A673 (cell line): Measurements from ENCODE around the gene CALML4. TPM values are rescaled to one million over a fixed set of nuclear protein-coding genes. Genes with fewer than 3 reads are reported as not detected.

Source experiments
- BruUV-seq: library from RNA; stranded (reverse); fragments of 400-500 nt; replicated peaks from 2 replicates; lab custom pipeline; 2021; lab: Mats Ljungman, UMichigan
- CTCF ChIA-PET: fragments of 300-600 bp; sonication (Branson Sonifier 250); formaldehyde crosslinking; loops from one replicate; lab custom pipeline; 2022; ENCODE audit warnings: antibody characterized with exemption; lab: Charles Lee
- POLR2A ChIA-PET: fragments of 300-600 bp; sonication (Branson Sonifier 250); formaldehyde crosslinking; loops from one replicate; lab custom pipeline; 2022; ENCODE audit warnings: antibody characterized with exemption; ENCODE audit not compliant: low non-redundant PET; lab: Charles Lee
- DNase-seq: peaks from one replicate; pipeline ENCODE4 v3.0.0-alpha.2; 2015; ENCODE audit warnings: low spot score
- H3K27ac ChIP-seq: fragments of 200-600 bp; sonication (generic); 2 replicates; pipeline ENCODE4 v1.5.1; 2016; ENCODE audit warnings: mixed run types, low read depth, mild to moderate bottlenecking, mixed read lengths, antibody characterized with exemption, low read length; ENCODE audit not compliant: poor library complexity, severe bottlenecking
- H3K27me3 ChIP-seq: fragments of 200-600 bp; sonication (generic); replicated peaks from 2 replicates; pipeline ENCODE4 v1.6.1; 2017; ENCODE audit warnings: mixed run types, low read depth, mild to moderate bottlenecking, mixed read lengths, antibody characterized with exemption, low read length; ENCODE audit not compliant: insufficient read depth, poor library complexity
- H3K36me3 ChIP-seq: fragments of 200-600 bp; sonication (generic); 2 replicates; pipeline ENCODE4 v1.6.1; 2016; ENCODE audit warnings: mixed run types, mild to moderate bottlenecking, mixed read lengths, antibody characterized with exemption, low read length; ENCODE audit not compliant: insufficient read depth, poor library complexity, severe bottlenecking
- H3K4me1 ChIP-seq: fragments of 200-600 bp; sonication (generic); 2 replicates; pipeline ENCODE4 v1.6.1; 2017; ENCODE audit warnings: mixed run types, mild to moderate bottlenecking, mixed read lengths, antibody characterized with exemption, low read length; ENCODE audit not compliant: insufficient read depth, poor library complexity, severe bottlenecking
- H3K4me3 ChIP-seq: fragments of 200-600 bp; sonication (generic); 2 replicates; pipeline ENCODE4 v1.5.1; 2016; ENCODE audit warnings: low read depth, mixed run types, mild to moderate bottlenecking, mixed read lengths, low read length; ENCODE audit not compliant: poor library complexity, severe bottlenecking
- H3K9me3 ChIP-seq: fragments of 200-600 bp; sonication (generic); 2 replicates; pipeline ENCODE4 v1.6.1; 2016; ENCODE audit warnings: mixed run types, low read depth, mild to moderate bottlenecking, mixed read lengths, antibody characterized with exemption, low read length; ENCODE audit not compliant: poor library complexity, severe bottlenecking
- CTCF ChIP-seq: fragments of 300-800, 200-600 bp; sonication (generic); conservative IDR thresholded peaks from 2 replicates; pipeline ENCODE4 v1.5.1; 2017; ENCODE audit warnings: low read depth, mild to moderate bottlenecking, antibody characterized with exemption, low read length, moderate library complexity, mixed read lengths
- EZH2 ChIP-seq: fragments of 200-600 bp; sonication (generic); IDR thresholded peaks from 2 replicates; pipeline ENCODE4 v1.6.1; 2017; ENCODE audit warnings: borderline replicate concordance, low read depth, mild to moderate bottlenecking, mixed read lengths, antibody characterized with exemption, low read length; ENCODE audit not compliant: poor library complexity, severe bottlenecking
- intact Hi-C: fragments of 100-400 bp; cut with micrococcal nuclease; formaldehyde crosslinking; loops from one replicate; pipeline ENCODE4 v1.10.0; 2022; ENCODE audit not compliant: unreplicated experiment
- total RNA-seq: library from RNA; stranded (reverse); gene quantifications from 2 replicates; pipeline ENCODE4 v1.2.3, GENCODE V29; 2021

CALML4 gene
- total RNA-seq, 1 experiment from 2014 or later: 9.1 TPM

- Histone ChIP-seq H3K4me3 (no peak overlapping the region), H3K27ac (no peak overlapping the region), H3K27me3 (no peaks in the 10 kb centered on the region), H3K36me3 (no peaks in the 10 kb centered on the region), H3K4me1 (peaks cover 34% of the 10 kb centered on the region), H3K9me3 (no peaks in the 10 kb centered on the region)
- no TSS peak for BruUV-seq
- ChIA-PET CTCF (no interaction called here), POLR2A (no interaction called here)
- TF ChIP-seq CTCF: no peak
- no peak for TF ChIP-seq EZH2
- no peak for DNase-seq
- intact Hi-C loops: no loop called here
Measured at GRCh38 chr15:68201153-68201878, 3.8 kb downstream of the CALML4 start.

DNA sequence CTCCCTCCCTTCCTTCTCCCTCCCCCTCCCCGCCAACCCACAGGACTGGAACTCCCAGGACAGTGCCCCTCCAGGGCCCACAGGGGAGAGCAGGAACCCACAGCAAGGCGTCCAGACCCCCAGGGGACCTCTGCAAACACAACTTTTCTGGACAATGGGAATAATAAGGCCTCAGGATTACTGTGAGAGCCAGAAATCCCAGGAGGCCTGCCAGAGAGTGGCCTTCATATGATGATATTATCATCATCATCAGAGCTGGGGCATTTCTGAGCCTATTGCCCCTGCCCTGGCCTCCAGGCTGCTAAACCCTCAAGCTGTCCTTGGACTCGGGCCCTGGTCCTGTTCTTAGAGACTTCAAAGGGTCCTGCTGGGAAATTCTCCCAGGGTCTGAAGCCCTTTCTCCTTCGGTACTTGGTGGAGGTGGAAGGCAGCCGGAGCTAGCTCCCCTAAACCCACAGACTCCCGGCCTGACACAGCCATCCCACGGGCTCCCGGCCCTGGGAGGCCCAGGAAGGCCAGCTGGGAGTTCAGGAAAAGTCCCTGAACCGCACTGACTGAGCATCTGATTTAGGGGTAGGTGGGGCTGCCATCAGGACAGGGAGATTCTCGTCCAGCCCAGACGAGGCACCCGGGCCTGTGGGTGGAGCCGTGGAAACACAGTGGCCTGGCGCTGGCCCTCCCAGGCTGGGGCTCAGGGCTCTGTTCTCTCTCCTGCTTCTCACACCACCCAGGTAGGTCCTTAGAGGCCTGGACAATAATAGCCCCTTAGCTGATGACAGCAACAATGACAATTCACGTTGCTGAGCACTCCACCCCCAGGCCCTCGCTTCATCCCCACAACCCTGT is 4.9 kb downstream of the CALML4 start:
- no peak for DNase-seq
- no peaks in the 10 kb centered on the region for H3K36me3 ChIP-seq
- BruUV-seq: no TSS peak
- CTCF ChIA-PET: no interaction called here
- intact Hi-C loops: no loop called here
- H3K4me1 ChIP-seq: peaks cover 28% of the 10 kb centered on the region
- TF ChIP-seq CTCF: no peak
- no peak for TF ChIP-seq EZH2
- POLR2A ChIA-PET: no interaction called here
- no peak overlapping the region for H3K27ac ChIP-seq
- H3K4me3 ChIP-seq: no peak overlapping the region
- no peaks in the 10 kb centered on the region for H3K9me3 ChIP-seq
- no peaks in the 10 kb centered on the region for H3K27me3 ChIP-seq

- TF ChIP-seq EZH2: no peak
- TF ChIP-seq CTCF: no peak
- no TSS peak for BruUV-seq
- Histone ChIP-seq H3K4me3 (no peak overlapping the region), H3K27ac (no peak overlapping the region), H3K27me3 (no peaks in the 10 kb centered on the region), H3K36me3 (no peaks in the 10 kb centered on the region), H3K9me3 (no peaks in the 10 kb centered on the region), H3K4me1 (peaks cover 24% of the 10 kb centered on the region)
- ChIA-PET POLR2A (no interaction called here), CTCF (no interaction called here)
- DNase-seq: no peak
- intact Hi-C loops: loop anchor here (5.0 kb wide), 1 partner anchor 337 kb away; no protein-coding TSS in a partner anchor
Measured at GRCh38 chr15:68199340-68199739, 5.8 kb downstream of the CALML4 start.
